AG04450 (cell line): ENCODE data around the gene MOB3A. TPM values are rescaled to one million over a fixed set of nuclear protein-coding genes. Genes with fewer than 3 reads are reported as not detected.
"Not testable (repeated sequence)": the region's sequence is repeated elsewhere in the genome, so short reads cannot be mapped to it uniquely, and the experiment has no call there.

ENCODE experiments used
- CTCF ChIA-PET: fragments of 300-600, 350-600 bp; formaldehyde crosslinking; extraction: SDS; loops from one replicate; lab custom pipeline; 2022; ENCODE audit warnings: antibody characterized with exemption, inconsistent platforms; lab: Charles Lee
- POLR2A ChIA-PET: fragments of 350-600 bp; formaldehyde crosslinking; extraction: SDS; loops from one replicate; lab custom pipeline; 2021; ENCODE audit warnings: antibody characterized with exemption, inconsistent platforms; lab: Yijun Ruan, JAX
- DNase-seq: peaks from one replicate; pipeline ENCODE4 v3.0.0-alpha.2; 2011; ENCODE audit warnings: low read depth, low spot score
- H3K27ac ChIP-seq: one replicate; pipeline ENCODE4 v1.5.1; 2012; ENCODE audit warnings: low read depth, low read length, control low read depth
- H3K27me3 ChIP-seq: one replicate; pipeline ENCODE4 v1.6.0; 2012; ENCODE audit warnings: low read length; ENCODE audit not compliant: control insufficient read depth, insufficient read depth
- H3K4me3 ChIP-seq: 2 replicates; pipeline ENCODE4 v1.5.1; 2011; ENCODE audit warnings: mild to moderate bottlenecking, low read depth, low read length, control low read depth
- H3K9me3 ChIP-seq: 2 replicates; pipeline ENCODE4 v1.5.1; 2012; ENCODE audit warnings: low read length; ENCODE audit not compliant: control insufficient read depth, insufficient read depth
- CTCF ChIP-seq: IDR thresholded peaks from 2 replicates; pipeline ENCODE4 v1.5.1; 2011; ENCODE audit warnings: low read depth, low read length, control low read depth, inconsistent platforms
- polyA plus RNA-seq: library from polyadenylated mRNA; depleted of rRNA; stranded (reverse); fragments of >200 nt; gene quantifications from 2 replicates; pipeline ENCODE4 v1.2.3, GENCODE V29; 2011

Gene MOB3A
- polyA plus RNA-seq, 1 experiment, result 20.5 TPM

GRCh38 chr19:2034729-2035589, 61.2 kb downstream of the MOB3A start:
- ChIA-PET CTCF (interaction anchor here (0.5 to 0.8 kb wide), 3 partner anchors 13 to 132 kb away, joined by 3 to 5 read pairs (median 4); no protein-coding TSS in a partner anchor), POLR2A (interaction anchor here (0.6 to 0.9 kb wide), 3 partner anchors 17 to 138 kb away, joined by 3 to 7 read pairs (median 3); no protein-coding TSS in a partner anchor)
- Histone ChIP-seq H3K4me3 (no peak overlapping the region), H3K27me3 (no peaks in the 10 kb centered on the region), H3K9me3 (peaks cover 16% of the 10 kb centered on the region), H3K27ac (no peak overlapping the region)
- no peak for DNase-seq
- TF ChIP-seq CTCF, result no peak

GRCh38 chr19:2034253-2034652, 61.9 kb downstream of the MOB3A start:
- H3K27ac ChIP-seq, H3K27me3 ChIP-seq, CTCF ChIA-PET, H3K4me3 ChIP-seq, DNase-seq: not testable (repeated sequence)
- POLR2A ChIA-PET, result interaction anchor here (0.6 kb wide), 2 partner anchors 27 to 118 kb away, joined by 3 read pairs; no protein-coding TSS in a partner anchor
- H3K9me3 ChIP-seq, result peaks cover 16% of the 10 kb centered on the region

- no peak for TF ChIP-seq CTCF
- no peak overlapping the region for H3K4me3 ChIP-seq
- no peak for DNase-seq
- CTCF ChIA-PET, result no interaction called here
- no peaks in the 10 kb centered on the region for H3K27me3 ChIP-seq
- no peak overlapping the region for H3K27ac ChIP-seq
- peaks cover 16% of the 10 kb centered on the region for H3K9me3 ChIP-seq
- POLR2A ChIA-PET, result interaction anchor here (0.6 kb wide), 1 partner anchor 118 kb away, joined by 3 read pairs; no protein-coding TSS in a partner anchor
Observed at GRCh38 chr19:2033825-2034159, 62.3 kb downstream of the MOB3A start.

DNA sequence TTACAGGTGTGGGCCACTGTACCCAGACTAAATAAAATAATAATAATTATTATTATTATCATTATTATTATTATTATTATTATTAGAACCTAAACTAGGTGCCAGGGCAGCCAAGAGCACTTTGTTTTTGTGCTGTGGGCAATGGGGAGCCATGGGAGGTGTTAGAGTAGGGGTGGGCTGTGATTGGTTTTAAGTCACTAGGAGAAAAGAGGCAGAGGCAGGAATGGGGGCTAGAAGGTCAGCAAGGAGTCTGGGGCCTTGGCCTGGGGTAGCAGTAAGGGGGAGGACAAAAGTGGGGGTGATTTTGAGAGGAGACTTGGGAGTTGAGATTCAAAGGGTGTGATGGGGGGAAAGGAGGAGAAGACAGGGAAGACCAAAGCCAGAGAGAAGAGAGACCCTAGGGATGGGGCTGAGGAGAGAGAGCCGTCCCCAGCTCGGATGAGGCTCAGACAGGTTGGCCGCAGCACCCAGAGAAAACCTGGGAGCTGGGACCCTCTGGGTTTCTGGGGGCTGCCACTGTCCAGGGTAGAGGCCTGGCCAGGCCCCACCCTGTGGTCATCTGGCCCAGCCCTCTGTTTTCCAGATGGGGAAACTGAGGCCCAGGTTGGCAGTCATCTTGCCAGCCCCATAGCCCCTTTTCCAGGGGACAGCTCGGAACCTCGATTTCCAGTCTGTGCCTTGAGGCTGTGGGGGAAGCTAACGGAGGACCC, 62.9 kb downstream of the MOB3A start:
- Histone ChIP-seq H3K9me3 (peaks cover 16% of the 10 kb centered on the region), H3K27ac (no peak overlapping the region), H3K27me3 (no peaks in the 10 kb centered on the region), H3K4me3 (no peak overlapping the region)
- no peak for DNase-seq
- CTCF ChIA-PET, result interaction anchor here (0.5 kb wide), 1 partner anchor 87 kb away, joined by 7 read pairs; no protein-coding TSS in a partner anchor
- POLR2A ChIA-PET, result interaction anchor here (0.6 to 0.8 kb wide), 2 partner anchors 9 to 117 kb away, joined by 3 read pairs; no protein-coding TSS in a partner anchor
- TF ChIP-seq CTCF, result no peak

GRCh38 chr19:2032296-2032941, 63.7 kb downstream of the MOB3A start:
- POLR2A ChIA-PET, result interaction anchor here (0.6 kb wide), 1 partner anchor 34 kb away, joined by 5 read pairs; no protein-coding TSS in a partner anchor
- Histone ChIP-seq H3K27me3 (no peaks in the 10 kb centered on the region), H3K9me3 (peaks cover 16% of the 10 kb centered on the region), H3K4me3 (no peak overlapping the region; the same call in 1 of the 2 replicates), H3K27ac (peak overlapping the region; percentile 21)
- DNase-seq, result no peak
- CTCF ChIA-PET, result interaction anchor here (0.5 kb wide), 2 partner anchors 12 to 87 kb away, joined by 3 to 7 read pairs; no protein-coding TSS in a partner anchor
- no peak for TF ChIP-seq CTCF
